Keratinocyte (primary cell): ENCODE data around the gene CXCL10. TPM values are rescaled to one million over a fixed set of nuclear protein-coding genes. Genes with fewer than 3 reads are reported as not detected.

Experiments
- DNase-seq: peaks from one replicate; pipeline ENCODE4 v3.0.0-alpha.2; 2011; ENCODE audit warnings: low read depth, missing footprints, low spot score
- FAIRE-seq: peaks from 2 replicates; lab custom pipeline; 2011; peaks lifted over from hg19 to GRCh38; lab: Jason Lieb, UNC
- H2AFZ ChIP-seq: 2 replicates; pipeline ENCODE4 v1.6.0; 2012; ENCODE audit warnings: low read length, control low read depth, inconsistent platforms; ENCODE audit not compliant: control insufficient read depth
- H3K27ac ChIP-seq: 2 replicates; pipeline ENCODE4 v1.5.1; 2011; ENCODE audit warnings: low read length; ENCODE audit not compliant: control insufficient read depth, insufficient read depth
- H3K27me3 ChIP-seq: 3 replicates; pipeline ENCODE4 v1.6.0; 2011; ENCODE audit warnings: low read length; ENCODE audit not compliant: control insufficient read depth, insufficient read depth; ENCODE audit errors: extremely low read depth
- H3K36me3 ChIP-seq, 2 experiments: 2 replicates in 1 of 2; 3 replicates in 1 of 2; pipeline ENCODE4 v1.5.1; 2011; ENCODE audit warnings: low read length in 2 of 2, mild to moderate bottlenecking in 1 of 2; ENCODE audit not compliant: control insufficient read depth in 2 of 2, insufficient read depth in 2 of 2; ENCODE audit errors: extremely low read depth in 1 of 2
- H3K4me1 ChIP-seq: 3 replicates; pipeline ENCODE4 v1.5.1; 2011; ENCODE audit warnings: low read length; ENCODE audit not compliant: control insufficient read depth, insufficient read depth; ENCODE audit errors: extremely low read depth
- H3K4me2 ChIP-seq: 3 replicates; pipeline ENCODE4 v1.6.0; 2011; ENCODE audit warnings: low read depth, low read length; ENCODE audit not compliant: control insufficient read depth, insufficient read depth; ENCODE audit errors: extremely low read depth
- H3K4me3 ChIP-seq, 3 experiments: fragments of 200-600 bp in 1 of 3; sonication (generic) in 1 of 3; 2 replicates in 2 of 3; 3 replicates in 1 of 3; pipeline ENCODE4 v1.5.1; 2011 to 2016; ENCODE audit warnings: low read length in 3 of 3, mild to moderate bottlenecking in 3 of 3, control low read depth in 2 of 3, inconsistent platforms in 1 of 3, low read depth in 1 of 3, mixed read lengths in 1 of 3, mixed run types in 1 of 3, moderate library complexity in 1 of 3; ENCODE audit not compliant: control insufficient read depth in 2 of 3, insufficient read depth in 2 of 3; ENCODE audit errors: extremely low read depth in 1 of 3
- H3K79me2 ChIP-seq: 2 replicates; pipeline ENCODE4 v1.6.0; 2012; ENCODE audit warnings: low read length; ENCODE audit not compliant: control insufficient read depth, insufficient read depth
- H3K9ac ChIP-seq: 3 replicates; pipeline ENCODE4 v1.6.0; 2011; ENCODE audit warnings: low read length; ENCODE audit not compliant: control insufficient read depth, insufficient read depth; ENCODE audit errors: extremely low read depth
- H3K9me1 ChIP-seq: 3 replicates; pipeline ENCODE4 v1.6.0; 2011; ENCODE audit warnings: low read length; ENCODE audit not compliant: control insufficient read depth, insufficient read depth; ENCODE audit errors: extremely low read depth
- H3K9me3 ChIP-seq: 2 replicates; pipeline ENCODE4 v1.5.1; 2012; ENCODE audit warnings: low read depth, low read length; ENCODE audit not compliant: control insufficient read depth
- H4K20me1 ChIP-seq: 3 replicates; pipeline ENCODE4 v1.6.0; 2011; ENCODE audit warnings: low read length; ENCODE audit not compliant: control insufficient read depth, insufficient read depth; ENCODE audit errors: extremely low read depth
- CTCF ChIP-seq, 3 experiments: IDR thresholded peaks in 1 of 3; conservative IDR thresholded peaks in 1 of 3; optimal IDR thresholded peaks in 1 of 3; 2 replicates in 2 of 3; 3 replicates in 1 of 3; pipeline versions ENCODE3 to v1.5.1; 2011; ENCODE audit warnings: low read length in 3 of 3, mild to moderate bottlenecking in 3 of 3, moderate library complexity in 2 of 3, control low read depth in 1 of 3, inconsistent platforms in 1 of 3; ENCODE audit not compliant: insufficient read depth in 2 of 3; ENCODE audit errors: extremely low read depth in 1 of 3
- EZH2 ChIP-seq: IDR thresholded peaks from one replicate; pipeline ENCODE4 v1.6.1; 2012; ENCODE audit warnings: inconsistent platforms, mild to moderate bottlenecking, low read length, moderate library complexity
- dilution Hi-C: fragments of 300-500 bp; cut with MboI; formaldehyde crosslinking; loops from one replicate; pipeline ENCODE4 v1.7.0; 2020; ENCODE audit warnings: low sequenced_read_pairs; ENCODE audit not compliant: extremely low pct_ligation_motif_present
- polyA plus RNA-seq, 5 experiments: library from polyadenylated mRNA; depleted of rRNA in 3 of 5; stranded (reverse) in 3 of 5; stranded (forward) in 1 of 5; unstranded in 1 of 5; fragments of >200 nt; gene quantifications; 1 replicate in 1 of 5; 2 replicates in 3 of 5; 3 replicates in 1 of 5; pipeline versions ENCODE4 v1.2.1 to v1.2.3, GENCODE V29; 2011 to 2012; ENCODE audit warnings: missing spikeins in 2 of 5, low read depth in 1 of 5, low replicate concordance in 1 of 5

CXCL10 gene
- polyA plus RNA-seq, 1 donor (not counting 4 experiments of a cell fraction or from before 2014, with no cell fraction given): 0.72 TPM

DNA sequence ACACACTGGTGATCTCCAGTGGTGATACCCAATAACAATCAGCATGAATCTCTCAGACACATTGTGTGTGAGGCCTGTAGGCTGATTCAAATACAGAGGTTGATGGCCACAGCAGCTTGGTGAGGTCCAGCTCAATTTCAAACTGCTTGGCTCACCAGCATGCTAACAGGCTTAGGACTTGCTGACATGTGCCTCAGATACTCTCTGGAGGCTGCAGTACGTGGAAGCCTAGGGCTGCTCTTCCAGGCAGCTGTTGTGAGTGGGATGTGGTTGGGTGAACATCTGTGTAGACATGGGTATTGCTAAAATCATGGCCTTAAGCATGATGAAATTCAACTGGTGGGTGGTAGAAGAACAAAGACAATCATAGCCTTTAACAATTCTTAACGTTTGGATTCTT, 20.3 kb downstream of the CXCL10 start:
- H3K4me2 ChIP-seq: no peak overlapping the region
- no peaks in the 10 kb centered on the region for H3K27me3 ChIP-seq
- no peaks in the 10 kb centered on the region for H3K79me2 ChIP-seq
- H3K9me3 ChIP-seq: no peaks in the 10 kb centered on the region
- TF ChIP-seq EZH2: no peak
- no peak for TF ChIP-seq CTCF (optimal IDR thresholded peaks at IDR 0.05 in 1 of 3, IDR thresholded peaks at IDR 0.05 in 1 of 3, conservative IDR thresholded peaks at IDR 0.05 in 1 of 3; ENCODE audit: extremely low read depth in 1 of 3, insufficient read depth in 2 of 3, low read length in 3 of 3)
- FAIRE-seq (no peak), DNase-seq (no peak)
- no peak overlapping the region for H3K4me3 ChIP-seq
- no peaks in the 10 kb centered on the region for H4K20me1 ChIP-seq
- no peak overlapping the region for H2AFZ ChIP-seq
- no peaks in the 10 kb centered on the region for H3K36me3 ChIP-seq
- H3K27ac ChIP-seq: no peak overlapping the region
- no peak overlapping the region for H3K9ac ChIP-seq
- no peaks in the 10 kb centered on the region for H3K9me1 ChIP-seq
- dilution Hi-C loops: no loop called here
- H3K4me1 ChIP-seq: peaks cover 9% of the 10 kb centered on the region

DNA sequence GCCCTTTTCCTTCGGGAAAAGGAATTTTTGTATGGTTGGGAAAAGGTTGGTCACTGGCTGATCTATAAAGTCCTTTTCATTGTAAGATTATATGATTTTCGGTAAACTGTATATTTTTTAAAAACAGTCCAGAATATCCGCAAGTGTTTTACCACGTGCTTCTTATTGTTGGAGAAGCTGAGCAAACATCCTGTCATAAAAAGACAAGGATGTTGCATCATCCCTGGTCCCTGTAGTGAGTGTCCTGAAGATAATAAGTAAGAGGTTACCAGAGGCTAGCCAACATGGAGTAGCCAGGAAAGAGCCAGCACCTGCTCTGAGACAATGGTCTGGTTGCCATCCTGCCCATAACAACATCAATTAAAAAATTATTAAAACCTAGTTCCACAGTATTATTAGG, 21.1 kb downstream of the CXCL10 start:
- H3K27me3 ChIP-seq: no peaks in the 10 kb centered on the region
- no peaks in the 10 kb centered on the region for H3K36me3 ChIP-seq
- H3K27ac ChIP-seq: no peak overlapping the region
- H3K4me2 ChIP-seq: no peak overlapping the region
- DNase-seq (no peak), FAIRE-seq (no peak)
- no peak overlapping the region for H3K9ac ChIP-seq
- H2AFZ ChIP-seq: no peak overlapping the region
- peaks cover 4% of the 10 kb centered on the region for H3K4me1 ChIP-seq
- dilution Hi-C loops: no loop called here
- H3K9me1 ChIP-seq: no peaks in the 10 kb centered on the region
- H3K4me3 ChIP-seq: no peak overlapping the region
- no peaks in the 10 kb centered on the region for H4K20me1 ChIP-seq
- H3K79me2 ChIP-seq: no peaks in the 10 kb centered on the region
- no peak for TF ChIP-seq CTCF (optimal IDR thresholded peaks at IDR 0.05 in 1 of 3, IDR thresholded peaks at IDR 0.05 in 1 of 3, conservative IDR thresholded peaks at IDR 0.05 in 1 of 3; ENCODE audit: extremely low read depth in 1 of 3, insufficient read depth in 2 of 3, low read length in 3 of 3)
- no peak for TF ChIP-seq EZH2
- H3K9me3 ChIP-seq: no peaks in the 10 kb centered on the region
